ENCODE data around the gene CENPP.
A peak's percentile ranks its signal among the peaks of the same experiment; 100 is the strongest.

The CENPP gene

DNA sequence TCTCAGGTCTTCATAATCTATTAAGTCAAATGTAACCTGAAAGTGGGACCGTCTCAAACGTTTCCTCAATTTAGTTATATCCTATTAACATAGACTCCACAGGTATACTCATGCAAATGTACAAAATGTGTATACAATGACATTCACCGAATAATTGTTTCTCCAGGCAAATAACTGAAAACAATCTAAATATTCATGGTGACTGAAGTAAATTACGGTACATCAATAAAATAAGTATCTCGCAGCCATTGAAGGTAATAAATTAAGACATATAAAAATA, 32.7 kb upstream of the CENPP start:
- H3K4me3 ChIP-seq (ENCODE audit: low read depth, low read length) = peak overlapping the region; percentile 92
- no peaks in the 10 kb centered on the region for H3K36me3 ChIP-seq (ENCODE audit: control insufficient read depth, insufficient read depth, low read length)
- no peaks in the 10 kb centered on the region for H3K27me3 ChIP-seq (ENCODE audit: control insufficient read depth, insufficient read depth, low read length)
- H3K27ac ChIP-seq = no peak overlapping the region
- peak overlapping the region; percentile 83 for H2AFZ ChIP-seq
- peak overlapping the region; percentile 33 for H3K9ac ChIP-seq
- peaks cover 2% of the 10 kb centered on the region for H3K79me2 ChIP-seq
- H3K9me3 ChIP-seq (ENCODE audit: control insufficient read depth, low read length) = no peaks in the 10 kb centered on the region
- H3K4me2 ChIP-seq (ENCODE audit: low read length) = peak overlapping the region; percentile 84
- no peaks in the 10 kb centered on the region for H3K4me1 ChIP-seq
- TF ChIP-seq, protein P1, sequence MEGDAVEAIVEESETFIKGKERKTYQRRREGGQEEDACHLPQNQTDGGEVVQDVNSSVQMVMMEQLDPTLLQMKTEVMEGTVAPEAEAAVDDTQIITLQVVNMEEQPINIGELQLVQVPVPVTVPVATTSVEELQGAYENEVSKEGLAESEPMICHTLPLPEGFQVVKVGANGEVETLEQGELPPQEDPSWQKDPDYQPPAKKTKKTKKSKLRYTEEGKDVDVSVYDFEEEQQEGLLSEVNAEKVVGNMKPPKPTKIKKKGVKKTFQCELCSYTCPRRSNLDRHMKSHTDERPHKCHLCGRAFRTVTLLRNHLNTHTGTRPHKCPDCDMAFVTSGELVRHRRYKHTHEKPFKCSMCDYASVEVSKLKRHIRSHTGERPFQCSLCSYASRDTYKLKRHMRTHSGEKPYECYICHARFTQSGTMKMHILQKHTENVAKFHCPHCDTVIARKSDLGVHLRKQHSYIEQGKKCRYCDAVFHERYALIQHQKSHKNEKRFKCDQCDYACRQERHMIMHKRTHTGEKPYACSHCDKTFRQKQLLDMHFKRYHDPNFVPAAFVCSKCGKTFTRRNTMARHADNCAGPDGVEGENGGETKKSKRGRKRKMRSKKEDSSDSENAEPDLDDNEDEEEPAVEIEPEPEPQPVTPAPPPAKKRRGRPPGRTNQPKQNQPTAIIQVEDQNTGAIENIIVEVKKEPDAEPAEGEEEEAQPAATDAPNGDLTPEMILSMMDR (IDR thresholded peaks at IDR 0.05) = no peak

DNA sequence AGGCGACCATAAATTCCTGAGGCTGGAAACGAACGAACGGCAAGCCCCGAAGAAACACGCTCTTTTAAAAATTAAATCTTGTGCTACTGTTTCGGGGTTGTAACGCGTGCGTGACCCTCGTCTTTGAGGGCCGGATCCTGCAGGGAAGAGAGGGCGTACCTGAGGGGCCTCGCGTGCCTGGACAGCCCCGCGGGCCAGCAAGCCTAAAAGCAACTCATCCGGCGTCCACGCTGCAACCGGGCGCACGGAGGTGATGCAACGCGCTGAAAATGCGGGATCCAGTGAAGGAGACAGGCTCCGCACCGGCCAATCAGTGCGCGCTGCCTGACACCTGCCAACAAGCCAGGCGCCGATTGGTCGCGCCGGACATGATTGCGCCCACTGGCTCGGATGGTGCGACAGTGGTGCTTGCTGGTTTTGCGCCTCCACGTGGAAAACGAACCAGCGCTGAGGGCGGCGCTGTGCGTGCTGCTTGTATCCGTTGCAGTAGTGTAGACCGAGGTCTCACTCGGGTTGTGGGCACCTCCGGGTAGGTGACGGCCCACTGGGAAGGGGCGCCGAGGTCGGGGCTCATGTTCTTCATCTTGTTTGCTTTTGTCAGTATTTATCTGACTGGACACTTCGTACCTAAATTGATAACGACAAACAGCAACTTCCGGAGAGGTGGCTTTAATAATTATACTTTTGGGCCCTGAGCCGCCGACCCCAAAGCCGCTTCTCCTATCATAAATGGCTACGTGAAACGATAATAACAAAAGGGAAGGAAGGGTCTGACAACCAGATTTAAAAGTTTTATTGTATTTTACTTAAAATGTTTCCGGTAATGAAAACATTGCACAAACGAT, 32.1 kb upstream of the CENPP start, which contains the start of gene IARS1:
TSS of gene IARS1 (minus strand) at position 246 of the 845 bp plus-strand sequence. CDS start 4,278 bp downstream, outside the sequence.
- peak within 1 kb of the TSS; percentile 33 for H3K9ac ChIP-seq
- H3K36me3 ChIP-seq (ENCODE audit: control insufficient read depth, insufficient read depth, low read length) = no peaks in the 10 kb centered on the region
- no peaks in the 10 kb centered on the region for H3K9me3 ChIP-seq (ENCODE audit: control insufficient read depth, low read length)
- peak within 1 kb of the TSS; percentile 83 for H2AFZ ChIP-seq
- TF ChIP-seq, protein P1 (IDR thresholded peaks at IDR 0.05) = peak; percentile 10
- H3K4me2 ChIP-seq (ENCODE audit: low read length) = peak within 1 kb of the TSS; percentile 84
- peaks cover 2% of the 10 kb centered on the region for H3K79me2 ChIP-seq
- H3K4me3 ChIP-seq (ENCODE audit: low read depth, low read length) = peak within 1 kb of the TSS; percentile 92
- no peaks in the 10 kb centered on the region for H3K27me3 ChIP-seq (ENCODE audit: control insufficient read depth, insufficient read depth, low read length)
- H3K27ac ChIP-seq = peak within 1 kb of the TSS; percentile 53
- no peaks in the 10 kb centered on the region for H3K4me1 ChIP-seq

DNA sequence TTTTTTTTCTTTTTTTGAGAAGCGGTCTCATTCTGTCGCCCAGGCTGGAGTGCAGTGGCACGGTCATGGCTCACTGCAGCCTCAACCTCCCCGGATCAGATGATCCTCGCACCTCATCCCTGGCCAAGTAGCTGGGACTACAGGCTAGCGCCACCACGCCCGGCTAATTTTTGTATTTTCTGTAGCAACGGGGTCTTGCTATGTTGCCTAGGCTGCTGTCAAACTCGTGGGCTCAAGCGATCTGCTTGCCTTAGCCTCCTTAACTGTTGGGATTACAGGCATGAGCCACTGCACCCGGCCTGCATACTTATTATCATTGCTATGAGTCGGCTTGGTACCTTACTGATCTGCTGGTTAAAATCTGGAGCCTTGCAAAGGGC, 31.5 kb upstream of the CENPP start:
- H3K27ac ChIP-seq = peak overlapping the region; percentile 53
- no peaks in the 10 kb centered on the region for H3K9me3 ChIP-seq (ENCODE audit: control insufficient read depth, low read length)
- no peaks in the 10 kb centered on the region for H3K27me3 ChIP-seq (ENCODE audit: control insufficient read depth, insufficient read depth, low read length)
- H3K4me3 ChIP-seq (ENCODE audit: low read depth, low read length) = peak overlapping the region; percentile 92
- no peaks in the 10 kb centered on the region for H3K36me3 ChIP-seq (ENCODE audit: control insufficient read depth, insufficient read depth, low read length)
- no peaks in the 10 kb centered on the region for H3K4me1 ChIP-seq
- TF ChIP-seq, protein P1 (IDR thresholded peaks at IDR 0.05) = no peak
- H3K79me2 ChIP-seq = peaks cover 2% of the 10 kb centered on the region
- H2AFZ ChIP-seq = peak overlapping the region; percentile 83
- peak overlapping the region; percentile 84 for H3K4me2 ChIP-seq (ENCODE audit: low read length)
- H3K9ac ChIP-seq = no peak overlapping the region

DNA sequence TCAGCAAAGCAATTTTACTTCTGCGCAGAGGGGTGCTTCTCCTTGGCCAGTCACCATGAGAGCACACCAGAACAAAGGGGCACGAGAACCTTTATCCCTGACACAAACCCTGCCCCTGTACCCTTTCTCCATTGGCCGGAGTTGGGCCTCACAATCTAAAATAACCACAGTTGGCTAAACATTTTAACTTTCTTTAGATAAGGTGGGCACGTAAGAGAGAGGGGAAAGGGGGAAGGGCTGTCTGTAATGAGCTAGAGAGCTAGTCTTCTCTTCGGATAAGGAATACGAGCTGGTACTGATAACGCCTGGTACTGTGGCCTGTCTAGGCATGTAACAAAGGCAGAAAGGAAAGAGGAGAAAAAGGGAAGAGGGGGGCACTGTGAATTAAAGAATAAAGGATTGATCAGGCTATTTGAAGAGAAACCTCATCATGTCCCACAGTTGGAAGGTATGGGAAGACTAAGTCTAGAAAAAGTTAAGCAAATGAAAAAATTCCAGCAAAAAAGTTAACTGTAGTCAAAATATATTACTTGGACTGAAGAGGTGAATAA, 30.4 kb upstream of the CENPP start:
- no peak overlapping the region for H3K4me3 ChIP-seq (ENCODE audit: low read depth, low read length)
- no peaks in the 10 kb centered on the region for H3K4me1 ChIP-seq
- TF ChIP-seq, protein P1 (IDR thresholded peaks at IDR 0.05) = no peak
- no peaks in the 10 kb centered on the region for H3K27me3 ChIP-seq (ENCODE audit: control insufficient read depth, insufficient read depth, low read length)
- no peak overlapping the region for H3K4me2 ChIP-seq (ENCODE audit: low read length)
- H3K36me3 ChIP-seq (ENCODE audit: control insufficient read depth, insufficient read depth, low read length) = no peaks in the 10 kb centered on the region
- H3K9ac ChIP-seq = no peak overlapping the region
- peaks cover 2% of the 10 kb centered on the region for H3K79me2 ChIP-seq
- H2AFZ ChIP-seq = no peak overlapping the region
- no peaks in the 10 kb centered on the region for H3K9me3 ChIP-seq (ENCODE audit: control insufficient read depth, low read length)
- H3K27ac ChIP-seq = no peak overlapping the region
